Stimulated activated CD8-positive, alpha-beta memory T cell treated with anti-CD3 and anti-CD28 coated beads, Interleukin-7, amount 100 ng/mL, for 48 hours (primary cell): ENCODE results near the gene OLFML3.
"Not testable (repeated sequence)": the region's sequence is repeated elsewhere in the genome, so short reads cannot be mapped to it uniquely, and the experiment has no call there.

Experiments used
- DNase-seq, 2 donors: peaks; one replicate each; pipeline ENCODE4 v3.0.0-alpha.2; 2020; ENCODE audit warnings: low read depth in 1 of 2; ENCODE audit errors: extremely low read depth in 1 of 2

OLFML3 gene

GRCh38 chr1:113948151-113948550, 31.1 kb upstream of the OLFML3 start:
- not testable (repeated sequence) for DNase-seq

- no peak for DNase-seq
These were observed 30.3 kb upstream of the OLFML3 start for GRCh38 chr1:113949007-113949406.

- no peak for DNase-seq
These were observed 28.4 kb upstream of the OLFML3 start for GRCh38 chr1:113950908-113951307.

DNA sequence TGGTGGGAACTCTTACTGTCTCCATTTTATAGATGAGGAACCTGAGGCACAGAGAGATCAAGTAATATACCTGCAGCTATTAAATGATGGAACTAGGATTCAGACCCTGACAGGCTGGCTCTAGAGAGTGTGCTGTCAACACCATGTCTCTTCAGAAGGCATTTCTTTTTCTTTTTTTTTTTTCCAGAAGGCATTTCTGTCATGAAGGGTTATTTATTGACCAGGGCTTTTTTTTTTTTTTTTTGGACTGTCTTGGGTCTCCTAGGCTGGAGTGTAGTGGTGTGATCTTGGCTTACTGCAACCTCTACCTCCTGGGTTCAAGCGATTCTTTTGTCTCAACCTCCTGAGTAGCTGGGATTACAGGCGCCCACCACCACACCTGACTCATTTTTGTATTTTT, 27.6 kb upstream of the OLFML3 start:
- no peak for DNase-seq

DNA sequence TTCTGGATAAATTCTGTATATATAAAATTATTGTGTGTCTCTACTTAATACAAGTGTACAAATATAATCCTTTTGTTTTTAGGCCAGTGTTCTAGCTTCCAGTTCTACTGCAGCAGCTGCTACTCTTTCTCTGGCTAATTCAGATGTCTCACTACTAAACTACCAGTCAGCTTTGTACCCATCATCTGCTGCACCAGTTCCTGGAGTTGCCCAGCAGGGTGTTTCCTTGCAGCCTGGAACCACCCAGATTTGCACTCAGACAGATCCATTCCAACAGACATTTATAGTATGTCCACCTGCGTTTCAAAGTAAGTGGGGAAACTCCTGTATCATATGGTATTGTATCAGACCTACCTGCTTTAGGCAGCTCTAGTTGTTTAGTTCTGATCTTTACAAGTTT, 21.3 kb upstream of the OLFML3 start:
- no peak for DNase-seq

GRCh38 chr1:113958691-113959090, 20.6 kb upstream of the OLFML3 start:
- no peak for DNase-seq

DNA sequence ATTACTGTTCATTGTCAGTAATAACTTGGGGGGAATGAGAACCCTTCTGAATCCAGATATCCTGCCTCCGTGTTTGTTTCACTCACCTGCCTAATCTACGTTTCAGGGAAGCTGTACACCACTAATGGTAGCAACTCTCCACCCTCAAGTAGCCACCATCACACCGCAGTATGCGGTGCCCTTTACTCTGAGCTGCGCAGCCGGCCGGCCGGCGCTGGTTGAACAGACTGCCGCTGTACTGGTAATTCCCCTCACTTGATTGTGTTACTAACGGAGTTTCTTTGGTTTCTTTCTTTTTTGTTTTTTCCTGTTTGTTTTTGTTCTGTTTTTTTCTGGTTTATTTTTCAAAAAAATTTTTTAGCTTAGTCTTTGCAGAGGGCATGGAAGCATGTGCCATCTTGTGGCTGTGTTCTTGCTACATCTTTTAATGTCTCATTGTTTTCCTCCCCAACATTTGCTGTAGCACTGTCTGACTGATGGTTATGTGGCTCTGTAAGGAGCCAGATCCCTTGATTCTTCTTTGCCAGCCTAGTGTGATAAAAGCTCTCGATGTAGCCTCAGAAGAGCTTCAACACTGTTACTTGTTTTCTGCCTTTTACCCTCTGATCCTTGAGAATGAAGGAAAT, 15.9 kb upstream of the OLFML3 start:
- no peak for DNase-seq

GRCh38 chr1:113965703-113966412, 13.4 kb upstream of the OLFML3 start:
- DNase-seq = no peak

- no peak for DNase-seq
These were observed 6.3 kb upstream of the OLFML3 start for GRCh38 chr1:113972954-113973353.

- peak in 1 of 2 donors; percentile 9 for DNase-seq
These were observed 3.9 kb upstream of the OLFML3 start for GRCh38 chr1:113975211-113975895.

DNA sequence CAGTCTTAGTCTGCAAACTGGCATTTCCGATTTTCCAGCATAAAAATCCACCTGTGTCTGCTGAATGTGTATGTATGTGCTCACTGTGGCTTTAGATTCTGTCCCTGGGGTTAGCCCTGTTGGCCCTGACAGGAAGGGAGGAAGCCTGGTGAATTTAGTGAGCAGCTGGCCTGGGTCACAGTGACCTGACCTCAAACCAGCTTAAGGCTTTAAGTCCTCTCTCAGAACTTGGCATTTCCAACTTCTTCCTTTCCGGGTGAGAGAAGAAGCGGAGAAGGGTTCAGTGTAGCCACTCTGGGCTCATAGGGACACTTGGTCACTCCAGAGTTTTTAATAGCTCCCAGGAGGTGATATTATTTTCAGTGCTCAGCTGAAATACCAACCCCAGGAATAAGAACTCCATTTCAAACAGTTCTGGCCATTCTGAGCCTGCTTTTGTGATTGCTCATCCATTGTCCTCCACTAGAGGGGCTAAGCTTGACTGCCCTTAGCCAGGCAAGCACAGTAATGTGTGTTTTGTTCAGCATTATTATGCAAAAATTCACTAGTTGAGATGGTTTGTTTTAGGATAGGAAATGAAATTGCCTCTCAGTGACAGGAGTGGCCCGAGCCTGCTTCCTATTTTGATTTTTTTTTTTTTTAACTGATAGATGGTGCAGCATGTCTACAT, 2.5 kb upstream of the OLFML3 start:
- DNase-seq = no peak

- no peak for DNase-seq
These were observed 1.4 kb upstream of the OLFML3 start for GRCh38 chr1:113977906-113978305.

GRCh38 chr1:113980110-113980509, 836 bp downstream of the OLFML3 start:
- DNase-seq = no peak

GRCh38 chr1:113981962-113982931, 3.0 kb downstream of the OLFML3 start:
- DNase-seq = no peak

GRCh38 chr1:113982949-113983348, 3.7 kb downstream of the OLFML3 start:
- DNase-seq = no peak

DNA sequence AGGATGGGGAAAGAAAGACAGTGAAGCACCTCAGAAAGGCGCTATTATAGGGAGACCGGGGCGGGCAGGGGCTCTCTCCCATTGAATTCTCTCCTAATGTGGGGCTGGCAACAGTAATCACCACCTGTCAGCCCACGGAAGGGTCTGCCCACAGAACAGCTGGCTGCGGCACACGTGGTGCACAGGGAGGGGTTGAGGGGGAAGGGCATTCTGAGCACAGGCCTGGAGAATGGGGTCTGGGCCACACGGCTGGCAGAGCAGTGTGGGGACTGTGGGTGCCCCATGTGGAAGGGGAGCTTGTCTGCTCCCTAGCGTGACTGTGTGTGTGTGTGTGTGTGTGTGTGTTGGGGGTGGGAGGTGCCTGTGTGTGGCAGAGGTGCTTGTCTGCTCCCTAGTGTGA, 4.1 kb downstream of the OLFML3 start:
- DNase-seq = no peak

DNA sequence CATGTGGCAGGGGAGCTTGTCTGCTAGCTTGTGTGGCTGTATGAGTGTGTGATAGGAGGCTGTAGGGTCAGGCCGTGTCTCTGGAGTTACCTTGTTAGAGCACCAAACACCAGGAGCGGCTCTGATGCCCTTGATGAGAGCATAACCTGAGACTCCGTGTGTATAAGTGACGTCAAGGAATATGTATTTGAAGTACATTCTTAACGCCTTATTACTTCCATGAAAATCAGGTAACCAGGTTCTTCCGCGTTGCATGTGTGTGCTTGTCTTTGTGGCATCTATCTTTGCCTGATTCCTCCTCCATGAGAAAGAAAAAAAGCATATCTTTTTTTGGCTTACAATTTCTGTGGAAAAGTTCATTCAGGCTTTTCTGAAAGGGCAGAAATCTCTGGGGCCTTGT, 4.6 kb downstream of the OLFML3 start:
- no peak for DNase-seq

GRCh38 chr1:113984710-113985109, 5.4 kb downstream of the OLFML3 start:
- no peak for DNase-seq

- no peak for DNase-seq
These were observed 7.5 kb downstream of the OLFML3 start for GRCh38 chr1:113986802-113987201.

DNA sequence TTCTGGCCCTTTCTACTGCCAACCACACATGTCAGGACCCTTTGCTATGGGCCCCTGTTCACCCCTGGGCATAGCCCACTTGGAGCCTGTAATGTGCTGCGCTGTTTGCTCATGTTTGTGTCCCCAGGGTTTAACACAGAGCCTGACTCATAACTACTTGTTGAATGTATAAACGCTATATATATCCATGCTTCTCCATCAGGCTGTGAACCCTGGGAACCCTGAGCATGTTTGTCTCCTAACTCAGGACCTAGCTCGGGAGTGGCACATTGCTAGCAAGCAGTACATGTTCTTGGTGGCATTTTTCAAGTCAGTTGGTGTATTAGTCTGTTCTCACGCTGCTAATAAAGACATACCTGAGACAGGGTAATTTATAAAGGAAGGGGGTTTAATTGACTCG, 8.0 kb downstream of the OLFML3 start:
- DNase-seq = no peak
